ENCODE results near the gene KCNIP4. TPM values are rescaled to one million over a fixed set of nuclear protein-coding genes. Genes with fewer than 3 reads are reported as not detected.
A peak's percentile ranks its signal among the peaks of the same experiment; 100 is the strongest.

Gene KCNIP4
- total RNA-seq, 1 donor from 2014 or later, result 0.17 TPM

DNA sequence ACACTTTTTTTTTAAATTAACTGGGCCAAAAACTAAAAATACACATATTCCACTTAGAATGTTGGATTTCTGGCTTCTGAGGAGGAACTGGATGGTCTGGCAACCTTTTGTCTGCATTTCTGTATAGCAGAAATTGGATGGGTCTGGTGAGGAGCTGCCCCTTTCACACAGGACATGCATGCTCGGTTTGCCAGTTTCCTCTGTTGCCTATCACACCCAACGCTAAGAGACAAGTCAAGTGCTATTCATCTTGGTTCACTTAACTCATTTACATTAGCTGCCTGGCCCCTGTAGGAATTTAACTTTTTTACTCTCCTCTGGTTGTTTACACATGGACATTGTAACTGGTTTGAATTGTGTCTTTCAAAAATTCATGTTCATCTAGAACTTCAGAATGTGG, 1052.6 kb downstream of the KCNIP4 start:
- TF ChIP-seq, protein P1, sequence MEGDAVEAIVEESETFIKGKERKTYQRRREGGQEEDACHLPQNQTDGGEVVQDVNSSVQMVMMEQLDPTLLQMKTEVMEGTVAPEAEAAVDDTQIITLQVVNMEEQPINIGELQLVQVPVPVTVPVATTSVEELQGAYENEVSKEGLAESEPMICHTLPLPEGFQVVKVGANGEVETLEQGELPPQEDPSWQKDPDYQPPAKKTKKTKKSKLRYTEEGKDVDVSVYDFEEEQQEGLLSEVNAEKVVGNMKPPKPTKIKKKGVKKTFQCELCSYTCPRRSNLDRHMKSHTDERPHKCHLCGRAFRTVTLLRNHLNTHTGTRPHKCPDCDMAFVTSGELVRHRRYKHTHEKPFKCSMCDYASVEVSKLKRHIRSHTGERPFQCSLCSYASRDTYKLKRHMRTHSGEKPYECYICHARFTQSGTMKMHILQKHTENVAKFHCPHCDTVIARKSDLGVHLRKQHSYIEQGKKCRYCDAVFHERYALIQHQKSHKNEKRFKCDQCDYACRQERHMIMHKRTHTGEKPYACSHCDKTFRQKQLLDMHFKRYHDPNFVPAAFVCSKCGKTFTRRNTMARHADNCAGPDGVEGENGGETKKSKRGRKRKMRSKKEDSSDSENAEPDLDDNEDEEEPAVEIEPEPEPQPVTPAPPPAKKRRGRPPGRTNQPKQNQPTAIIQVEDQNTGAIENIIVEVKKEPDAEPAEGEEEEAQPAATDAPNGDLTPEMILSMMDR (conservative IDR thresholded peaks at IDR 0.05; ENCODE audit: low read depth, low read length), result no peak
- DNase-seq (ENCODE audit: low read depth), result no peak
- H3K4me3 ChIP-seq (ENCODE audit: low read depth, low read length), result no peak overlapping the region

DNA sequence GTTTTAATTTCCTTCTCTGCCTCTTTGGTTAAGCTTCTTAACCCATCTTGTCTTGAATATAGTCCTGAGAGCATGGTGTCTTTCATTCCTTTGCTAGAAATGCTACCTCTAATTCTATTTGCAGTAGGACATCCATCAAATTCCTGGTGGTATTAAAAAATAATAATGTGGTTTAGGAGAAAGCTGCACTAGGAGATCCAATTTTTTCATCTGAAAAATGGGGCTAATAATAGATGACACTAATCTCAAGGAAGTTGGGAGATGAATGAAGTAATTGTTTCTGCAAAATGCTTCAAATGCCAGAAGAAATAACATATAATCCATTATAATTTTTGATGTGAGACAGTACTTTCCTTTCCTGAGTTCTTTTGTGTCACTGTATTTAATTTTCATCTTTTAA, 1053.4 kb downstream of the KCNIP4 start:
- no peak overlapping the region for H3K4me3 ChIP-seq (ENCODE audit: low read depth, low read length)
- TF ChIP-seq, protein P1 (conservative IDR thresholded peaks at IDR 0.05; ENCODE audit: low read depth, low read length), result no peak
- DNase-seq (ENCODE audit: low read depth), result no peak

DNA sequence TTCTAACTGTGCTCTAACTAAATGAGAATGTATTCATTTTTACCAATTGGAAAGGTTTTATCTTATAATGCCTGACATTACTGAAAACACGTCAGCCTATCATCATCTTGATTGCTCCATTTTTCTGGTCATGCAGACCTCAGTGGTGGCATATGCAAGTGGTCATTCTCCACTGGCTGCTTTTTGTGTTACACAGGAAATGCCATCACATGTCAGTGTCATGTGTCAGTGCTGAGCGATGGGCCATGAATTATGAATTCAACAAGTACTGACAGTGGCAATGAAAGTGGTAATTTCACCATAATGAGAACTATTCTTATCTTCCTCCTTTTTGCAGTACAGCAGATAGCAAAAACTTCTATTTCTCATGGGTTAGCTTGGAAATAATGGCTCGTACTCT, 1057.8 kb downstream of the KCNIP4 start:
- no peak overlapping the region for H3K4me3 ChIP-seq (ENCODE audit: low read depth, low read length)
- TF ChIP-seq, protein P1 (conservative IDR thresholded peaks at IDR 0.05; ENCODE audit: low read depth, low read length), result no peak
- no peak for DNase-seq (ENCODE audit: low read depth)

DNA sequence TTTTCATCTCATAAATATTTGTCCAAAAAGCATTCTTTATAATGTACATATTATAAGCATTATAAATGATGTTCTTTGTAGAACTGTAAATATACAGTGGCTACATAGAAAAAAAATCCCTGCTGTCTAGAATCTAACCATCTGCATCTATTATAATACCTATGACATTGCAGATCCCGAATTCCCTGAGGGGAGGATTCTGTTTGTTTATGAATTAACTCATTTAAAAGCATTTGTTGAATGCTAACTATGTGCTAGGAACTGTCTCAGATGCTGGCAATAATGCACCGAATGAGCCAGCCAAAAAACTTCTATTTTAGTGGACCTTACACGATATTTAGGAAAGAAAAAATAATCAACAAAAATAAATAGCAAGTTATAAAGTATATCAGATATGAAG, 1058.7 kb downstream of the KCNIP4 start:
- DNase-seq (ENCODE audit: low read depth), result no peak
- H3K4me3 ChIP-seq (ENCODE audit: low read depth, low read length), result no peak overlapping the region
- TF ChIP-seq, protein P1 (conservative IDR thresholded peaks at IDR 0.05; ENCODE audit: low read depth, low read length), result no peak

DNA sequence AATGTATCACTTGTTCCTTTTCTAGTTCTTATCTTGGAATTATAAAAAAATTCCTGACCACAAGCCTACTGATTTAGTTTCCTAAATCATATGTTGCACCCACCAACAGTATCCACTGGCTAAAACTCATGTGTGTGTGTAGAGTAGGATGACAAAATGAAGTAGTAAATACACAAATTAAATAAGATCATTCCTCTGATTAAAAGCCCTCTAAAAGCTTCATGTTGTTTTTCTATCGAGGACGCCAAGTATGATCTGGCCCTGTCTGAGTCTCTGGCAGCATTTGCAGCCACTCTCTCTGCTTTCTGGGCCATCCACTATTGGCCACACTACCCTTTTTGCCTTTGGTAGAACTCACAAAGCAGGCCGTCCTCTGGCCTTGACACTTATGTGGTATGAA, 1064.9 kb downstream of the KCNIP4 start:
- TF ChIP-seq, protein P1 (conservative IDR thresholded peaks at IDR 0.05; ENCODE audit: low read depth, low read length), result no peak
- H3K4me3 ChIP-seq (ENCODE audit: low read depth, low read length), result no peak overlapping the region
- DNase-seq (ENCODE audit: low read depth), result no peak

DNA sequence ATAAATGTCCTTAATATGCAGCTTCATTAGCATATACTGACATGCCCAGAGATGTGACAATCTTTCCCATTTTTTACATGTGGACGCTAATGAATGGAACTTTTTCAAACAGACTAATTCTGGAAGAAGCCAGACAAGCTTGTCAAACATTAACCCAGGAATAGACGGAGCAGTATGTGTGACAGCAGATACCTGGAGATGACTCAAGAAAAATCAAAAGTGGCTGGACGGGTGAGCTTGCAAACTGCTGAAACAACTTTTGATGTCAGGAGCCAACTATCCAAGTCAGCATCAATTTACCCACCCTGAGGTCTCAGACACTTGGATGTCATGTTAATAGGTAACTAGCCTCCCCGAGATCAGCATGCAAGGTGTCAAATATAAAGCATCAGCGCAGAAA, 1065.3 kb downstream of the KCNIP4 start:
- DNase-seq (ENCODE audit: low read depth), result peak; percentile 33
- no peak overlapping the region for H3K4me3 ChIP-seq (ENCODE audit: low read depth, low read length)
- TF ChIP-seq, protein P1 (conservative IDR thresholded peaks at IDR 0.05; ENCODE audit: low read depth, low read length), result no peak

DNA sequence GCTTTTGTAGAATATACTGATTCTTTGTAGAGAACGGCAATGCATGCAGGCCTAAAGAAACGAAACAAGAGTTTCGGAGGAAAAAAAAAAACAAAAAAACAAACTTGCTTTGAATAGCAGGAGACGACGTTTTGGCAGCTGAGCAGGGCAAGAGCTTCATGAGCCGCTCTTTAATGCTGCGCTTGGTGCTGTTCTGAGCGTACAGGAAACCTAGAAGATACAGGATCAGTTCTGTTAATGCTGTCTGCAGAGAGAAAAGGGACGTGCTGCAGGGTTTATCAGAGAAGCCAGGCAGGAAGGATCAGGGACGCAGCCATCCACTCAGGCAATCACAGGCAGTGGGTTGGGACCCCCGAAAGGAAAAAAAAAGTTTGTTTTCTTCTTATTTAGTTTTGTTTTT, 1066.1 kb downstream of the KCNIP4 start:
- TF ChIP-seq, protein P1 (conservative IDR thresholded peaks at IDR 0.05; ENCODE audit: low read depth, low read length), result no peak
- no peak overlapping the region for H3K4me3 ChIP-seq (ENCODE audit: low read depth, low read length)
- no peak for DNase-seq (ENCODE audit: low read depth)
